GM21529 (cell line): Measurements from ENCODE around the gene SLX1A.
"Not testable (repeated sequence)": the region's sequence is repeated elsewhere in the genome, so short reads cannot be mapped to it uniquely, and the experiment has no call there.

Source experiments
- ATAC-seq: cut with Tn5 transposase; IDR thresholded peaks from one replicate; pipeline ENCODE4 v1.9.1; 2021; ENCODE audit not compliant: unreplicated experiment

The SLX1A gene

GRCh38 chr16:30184096-30184890 lies 9.4 kb upstream of the SLX1A start:
- peak; percentile 20 for ATAC-seq

DNA sequence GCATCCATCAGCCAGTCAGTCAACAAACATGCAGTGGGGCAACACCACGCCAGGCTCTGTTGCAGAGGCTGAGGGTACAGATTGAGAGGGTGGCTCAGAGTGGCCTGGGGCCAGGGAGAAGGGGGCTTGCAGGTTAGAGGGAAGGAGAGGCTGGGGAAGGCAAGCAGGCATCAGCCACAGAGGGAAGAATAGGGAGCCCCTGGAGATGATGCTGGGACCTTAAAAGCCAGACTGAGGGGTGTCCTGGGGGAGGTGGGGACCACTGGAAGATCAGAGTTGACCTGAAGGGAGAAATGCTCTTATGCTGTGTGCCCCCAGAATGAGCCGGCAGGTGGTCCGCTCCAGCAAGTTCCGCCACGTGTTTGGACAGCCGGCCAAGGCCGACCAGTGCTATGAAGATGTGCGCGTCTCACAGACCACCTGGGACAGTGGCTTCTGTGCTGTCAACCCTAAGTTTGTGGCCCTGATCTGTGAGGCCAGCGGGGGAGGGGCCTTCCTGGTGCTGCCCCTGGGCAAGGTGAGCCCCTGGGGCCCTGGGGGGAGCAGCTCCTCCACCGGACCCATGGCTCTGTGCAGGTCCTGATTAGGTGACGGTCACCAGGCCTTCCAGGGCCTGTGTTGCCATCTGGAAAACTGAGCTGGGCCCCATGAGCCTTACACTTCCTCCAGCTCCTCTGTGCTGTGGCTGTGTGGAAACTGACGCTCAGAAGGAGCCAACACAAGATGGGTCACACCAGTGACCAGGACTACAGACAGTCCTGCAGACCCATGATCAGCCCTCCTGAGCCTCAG lies 8.6 kb upstream of the SLX1A start:
- ATAC-seq = peak; percentile 1

GRCh38 chr16:30185683-30186421 lies 7.8 kb upstream of the SLX1A start:
- peak; percentile 32 for ATAC-seq

- ATAC-seq = no peak
Observed at GRCh38 chr16:30186444-30186781, 7.3 kb upstream of the SLX1A start.

DNA sequence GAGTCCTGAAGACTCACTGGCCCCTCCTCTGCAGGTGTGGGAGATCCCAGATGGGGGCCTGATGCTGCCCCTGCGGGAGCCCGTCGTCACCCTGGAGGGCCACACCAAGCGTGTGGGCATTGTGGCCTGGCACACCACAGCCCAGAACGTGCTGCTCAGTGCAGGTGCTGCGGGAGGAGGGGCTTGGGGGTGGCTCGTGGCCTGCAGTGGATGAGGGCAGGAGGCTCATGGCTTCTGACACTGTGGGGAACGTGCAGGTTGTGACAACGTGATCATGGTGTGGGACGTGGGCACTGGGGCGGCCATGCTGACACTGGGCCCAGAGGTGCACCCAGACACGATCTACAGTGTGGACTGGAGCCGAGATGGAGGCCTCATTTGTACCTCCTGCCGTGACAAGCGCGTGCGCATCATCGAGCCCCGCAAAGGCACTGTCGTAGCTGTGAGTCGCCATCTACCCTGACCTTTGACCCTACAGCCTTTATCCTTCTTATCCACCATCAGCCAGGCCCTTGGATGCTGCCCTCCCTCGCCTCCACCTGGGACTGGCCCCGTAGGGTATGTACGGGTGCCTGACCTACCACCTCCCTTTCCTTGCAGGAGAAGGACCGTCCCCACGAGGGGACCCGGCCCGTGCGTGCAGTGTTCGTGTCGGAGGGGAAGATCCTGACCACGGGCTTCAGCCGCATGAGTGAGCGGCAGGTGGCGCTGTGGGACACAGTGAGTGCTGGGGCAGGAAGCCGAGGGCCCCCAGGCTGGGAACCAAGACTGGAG lies 6.7 kb upstream of the SLX1A start:
- ATAC-seq = no peak

DNA sequence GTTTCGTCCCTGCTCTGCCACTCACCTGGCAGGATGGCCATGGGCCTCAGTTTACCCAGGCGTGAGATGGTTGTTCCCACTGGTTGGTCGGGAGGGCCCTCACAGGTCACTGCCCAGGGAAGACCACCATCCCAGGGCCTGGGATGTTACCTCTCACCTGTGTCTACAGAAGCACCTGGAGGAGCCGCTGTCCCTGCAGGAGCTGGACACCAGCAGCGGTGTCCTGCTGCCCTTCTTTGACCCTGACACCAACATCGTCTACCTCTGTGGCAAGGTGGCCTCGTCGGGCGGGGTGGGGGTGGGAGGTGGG lies 6.2 kb upstream of the SLX1A start:
- no peak for ATAC-seq

DNA sequence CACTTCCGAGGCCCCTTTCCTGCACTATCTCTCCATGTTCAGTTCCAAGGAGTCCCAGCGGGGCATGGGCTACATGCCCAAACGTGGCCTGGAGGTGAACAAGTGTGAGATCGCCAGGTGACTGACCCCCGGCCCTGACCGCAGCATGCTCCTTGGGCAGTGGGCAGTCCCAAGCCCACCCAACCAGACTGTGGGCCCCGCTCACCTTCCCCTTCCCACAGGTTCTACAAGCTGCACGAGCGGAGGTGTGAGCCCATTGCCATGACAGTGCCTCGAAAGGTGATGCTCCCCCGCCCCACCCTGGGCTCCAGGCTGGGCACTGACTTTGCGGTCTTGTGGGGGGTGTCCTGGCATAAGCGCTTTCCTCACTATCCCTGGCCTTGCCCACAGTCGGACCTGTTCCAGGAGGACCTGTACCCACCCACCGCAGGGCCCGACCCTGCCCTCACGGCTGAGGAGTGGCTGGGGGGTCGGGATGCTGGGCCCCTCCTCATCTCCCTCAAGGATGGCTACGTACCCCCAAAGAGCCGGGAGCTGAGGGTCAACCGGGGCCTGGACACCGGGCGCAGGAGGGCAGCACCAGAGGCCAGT lies 5.6 kb upstream of the SLX1A start:
- ATAC-seq = no peak

DNA sequence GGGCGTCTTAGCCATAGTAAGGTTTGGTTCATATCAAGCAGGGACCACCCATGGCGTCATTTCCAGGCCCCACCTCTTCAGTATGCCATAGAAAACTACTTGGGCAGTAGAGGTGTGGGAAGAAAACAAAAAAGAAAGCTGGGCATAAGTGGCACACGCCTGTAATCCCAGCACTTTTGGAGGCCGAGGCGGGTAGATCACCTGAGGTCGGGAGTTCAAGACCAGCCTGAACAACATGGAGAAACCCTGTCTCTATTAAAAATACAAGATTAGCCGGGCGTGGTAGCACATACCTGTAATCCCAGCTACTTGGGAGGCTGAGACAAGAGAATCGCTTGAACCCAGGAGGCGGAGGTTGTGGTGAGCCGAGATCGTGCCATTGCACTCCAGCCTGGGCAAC lies 2.5 kb upstream of the SLX1A start:
- not testable (repeated sequence) for ATAC-seq

DNA sequence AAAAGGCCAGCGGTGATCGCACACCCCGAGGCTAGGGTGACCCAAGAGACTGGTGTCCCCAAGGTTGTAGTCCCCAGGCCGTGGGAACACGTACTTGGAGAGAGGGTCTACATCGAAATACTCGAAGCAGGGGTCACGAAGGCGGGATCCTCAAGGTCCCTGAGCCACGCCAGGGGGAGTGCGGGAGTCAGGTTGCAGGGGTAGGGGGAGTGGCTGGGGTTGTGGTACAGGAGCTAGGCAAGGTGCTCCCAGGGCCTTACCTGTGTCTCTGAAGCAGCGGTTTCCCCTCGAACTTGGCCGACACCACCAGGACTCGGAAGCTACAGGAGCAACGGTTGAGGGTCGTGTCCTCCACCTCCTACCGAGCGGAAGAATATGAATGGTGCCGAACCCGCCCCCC lies 577 bp upstream of the SLX1A start:
- ATAC-seq = peak; percentile 13

DNA sequence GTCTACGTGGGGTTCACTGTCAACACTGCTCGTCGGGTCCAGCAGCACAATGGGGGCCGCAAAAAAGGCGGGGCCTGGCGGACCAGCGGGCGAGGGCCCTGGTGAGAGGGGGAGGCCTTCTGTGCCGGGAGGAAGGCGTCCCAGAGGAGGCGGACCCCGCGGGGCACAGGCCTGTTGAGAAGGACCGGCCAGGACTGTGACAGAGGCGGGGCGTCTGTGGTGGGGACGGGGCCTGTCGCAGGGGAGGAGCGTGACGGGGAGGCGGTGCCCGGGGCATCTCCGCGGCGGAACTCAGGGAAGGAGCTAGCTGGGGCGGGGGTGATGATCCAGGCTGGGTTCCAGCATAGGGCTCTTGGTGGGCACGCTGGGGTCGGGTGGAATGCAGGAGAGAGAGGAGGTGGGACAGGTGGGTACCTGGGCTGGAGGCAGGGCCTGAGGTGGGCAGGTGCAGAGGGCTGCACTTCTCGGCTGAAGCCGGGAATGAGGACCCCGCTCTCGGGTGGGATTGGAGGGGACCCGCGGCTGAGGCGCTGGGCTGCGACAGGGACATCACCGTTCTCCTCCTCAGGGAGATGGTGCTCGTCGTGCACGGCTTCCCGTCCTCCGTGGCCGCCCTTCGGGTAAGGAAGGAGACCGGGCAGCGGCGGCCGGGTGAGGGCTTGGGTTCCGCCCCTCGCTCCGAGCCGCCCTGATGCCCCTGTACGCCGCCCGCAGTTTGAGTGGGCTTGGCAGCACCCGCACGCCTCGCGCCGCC lies 674 bp downstream of the SLX1A start:
- peak; percentile 58 for ATAC-seq

DNA sequence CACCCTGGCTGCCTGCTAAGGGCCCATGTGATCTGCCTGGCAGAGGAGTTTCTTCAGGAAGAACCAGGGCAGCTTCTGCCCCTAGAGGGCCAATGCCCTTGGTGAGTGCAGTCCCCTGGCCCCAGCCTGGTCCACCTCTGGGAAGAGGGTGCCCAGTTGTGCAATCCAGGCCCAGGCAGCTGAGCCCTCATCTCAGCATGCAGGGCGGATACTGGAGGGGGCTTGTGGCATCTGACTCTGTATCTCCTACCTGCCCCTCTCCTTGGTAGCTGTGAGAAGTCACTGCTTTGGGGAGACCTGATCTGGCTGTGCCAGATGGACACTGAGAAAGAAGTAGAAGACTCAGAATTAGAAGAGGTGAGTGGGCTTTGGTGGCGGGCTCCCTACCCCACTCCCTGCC lies 3.3 kb downstream of the SLX1A start:
- ATAC-seq = not testable (repeated sequence)

DNA sequence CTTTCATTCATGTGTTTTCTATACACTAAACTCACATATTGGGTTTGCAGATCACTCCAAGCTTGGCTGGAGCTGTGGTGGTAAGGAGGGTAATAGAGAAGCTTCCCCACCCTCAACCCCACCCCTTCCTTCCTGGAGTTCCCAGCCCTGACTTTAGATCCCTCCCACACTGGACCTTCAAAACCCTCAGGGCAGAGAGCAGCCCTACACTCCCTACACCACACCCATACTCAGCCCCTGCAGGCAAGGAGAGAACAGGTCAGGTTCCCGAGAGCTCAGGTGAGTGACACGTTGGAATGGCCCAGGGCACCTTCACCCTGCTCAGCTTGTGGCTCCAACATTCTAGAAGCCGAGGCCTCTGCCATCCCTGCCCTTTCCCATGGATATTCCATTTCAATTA lies 5.4 kb downstream of the SLX1A start, which contains the start of gene SULT1A3:
Gene SULT1A3 (plus strand): TSS at position 207 of the 400 bp plus-strand sequence. CDS start 1,474 bp downstream, outside the sequence.
- not testable (repeated sequence) for ATAC-seq

- not testable (repeated sequence) for ATAC-seq
Observed at GRCh38 chr16:30199608-30200343, 6.1 kb downstream of the SLX1A start.

- ATAC-seq = not testable (repeated sequence)
Observed at GRCh38 chr16:30205541-30206236, 12.0 kb downstream of the SLX1A start.

GRCh38 chr16:30206252-30206651 lies 12.6 kb downstream of the SLX1A start:
- ATAC-seq = not testable (repeated sequence)

- not testable (repeated sequence) for ATAC-seq
Observed at GRCh38 chr16:30207063-30207704, 13.5 kb downstream of the SLX1A start.

DNA sequence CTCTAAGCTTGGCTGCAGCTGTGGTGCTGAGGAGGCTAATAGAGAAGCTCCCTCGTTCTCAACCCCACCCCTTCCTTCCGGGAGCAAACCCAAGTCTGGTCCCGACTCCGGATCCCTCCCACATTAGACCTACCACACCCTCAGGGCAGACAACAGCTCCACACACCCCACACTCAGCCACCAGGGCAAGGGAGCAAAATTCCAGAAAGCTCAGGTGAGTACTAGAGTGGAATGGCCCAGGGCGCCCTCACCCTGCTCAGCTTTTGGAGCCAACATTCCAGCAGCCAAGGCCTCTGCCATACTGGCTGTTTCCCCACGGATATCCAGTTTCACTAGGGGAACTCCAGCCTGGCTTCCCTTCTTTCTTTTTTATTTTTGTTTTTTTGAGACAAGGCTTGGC lies 15.4 kb downstream of the SLX1A start:
- not testable (repeated sequence) for ATAC-seq

GRCh38 chr16:30211414-30211813 lies 17.7 kb downstream of the SLX1A start:
- not testable (repeated sequence) for ATAC-seq
